Stomach (tissue), 9 donors: Measurements from ENCODE around the gene TBK1. TPM values are rescaled to one million over a fixed set of nuclear protein-coding genes. Genes with fewer than 3 reads are reported as not detected.
"Not testable (repeated sequence)": the region's sequence is repeated elsewhere in the genome, so short reads cannot be mapped to it uniquely, and the experiment has no call there.

Experiments used
- DNase-seq, 2 donors: peaks; one replicate each; pipeline versions ENCODE4 v3.0.0 to v3.0.0-alpha.2; 2013 to 2019
- H3K27ac ChIP-seq, 5 donors: fragments of 200-600 bp in 4 of 5; sonication (generic) in 4 of 5; one replicate each; pipeline ENCODE4 v1.5.1; 2013 to 2019; ENCODE audit warnings: mild to moderate bottlenecking in 1 of 5, moderate library complexity in 1 of 5
- H3K27me3 ChIP-seq, 3 donors: fragments of 200-600 bp; sonication (generic); one replicate each; pipeline ENCODE4 v1.5.1; 2017 to 2019; ENCODE audit warnings: mixed run types in 1 of 3
- H3K36me3 ChIP-seq, 4 donors: fragments of 200-600 bp; sonication (generic); 1 replicate in 3 of 4; 2 replicates in 1 of 4; pipeline ENCODE4 v1.5.1; 2016 to 2019
- H3K4me1 ChIP-seq, 4 donors: fragments of 200-600 bp; sonication (generic); one replicate each; pipeline ENCODE4 v1.5.1; 2016 to 2019
- H3K4me3 ChIP-seq, 4 donors: fragments of 200-600 bp; sonication (generic) in 3 of 4; one replicate each; pipeline ENCODE4 v1.5.1; 2016 to 2019; ENCODE audit warnings: mild to moderate bottlenecking in 1 of 4
- H3K9me3 ChIP-seq, 4 donors: fragments of 200-600 bp; sonication (generic); one replicate each; pipeline ENCODE4 v1.5.1; 2016 to 2019
- EP300 ChIP-seq: sonication (generic); formaldehyde crosslinking; IDR thresholded peaks from one replicate; pipeline ENCODE4 v1.6.1; 2017; ENCODE audit warnings: antibody characterized with exemption
- POLR2A ChIP-seq, 4 donors: fragments of 450-650 bp; IDR thresholded peaks; one replicate each; pipeline ENCODE4 v1.6.1; 2016; ENCODE audit warnings: antibody characterized with exemption in 4 of 4, control low read depth in 2 of 4, mild to moderate bottlenecking in 1 of 4, moderate library complexity in 1 of 4
- POLR2AphosphoS5 ChIP-seq, 3 donors: sonication (generic); formaldehyde crosslinking; IDR thresholded peaks; one replicate each; pipeline ENCODE4 v1.6.1; 2016; ENCODE audit warnings: antibody characterized with exemption in 3 of 3
- WGBS, 5 donors: extraction: QIAGEN DNeasy Blood & Tissue Kit in 3 of 5; methylation state at CpG; one replicate each; pipeline versions ENCODE4 v1.1.5 to v1.1.7; 2013 to 2018; 5-methylcytosine and 5-hydroxymethylcytosine counted together
- intact Hi-C: fragments of 100-400 bp; cut with DNase I; formaldehyde crosslinking; loops from one replicate; pipeline ENCODE4 v1.15.1; 2023; ENCODE audit warnings: low total_unique reads
- polyA plus RNA-seq, 3 donors: library from polyadenylated mRNA; stranded (reverse); fragments of 200-250 nt; gene quantifications; one replicate each; pipeline ENCODE4 v1.2.3, GENCODE V29; 2013
- total RNA-seq, 5 donors: library from RNA; depleted of rRNA; stranded (reverse); fragments of >200 nt; gene quantifications; one replicate each; pipeline versions ENCODE4 v1.1.0 to v1.2.3, GENCODE V29; 2014 to 2016
- TF ChIP-seq, protein P1 (sequence below), 7 experiments: fragments of 450-650 bp in 4 of 7; fragments of 200-600 bp in 3 of 7; sonication (generic) in 3 of 7; IDR thresholded peaks; one replicate each; pipeline ENCODE4 v1.5.1; 2016 to 2019; ENCODE audit warnings: antibody characterized with exemption in 7 of 7, control low read depth in 2 of 7, mild to moderate bottlenecking in 1 of 7
- donor health status: healthy with polysubstance abuse.
- donor health status: Bipolar disorder and iron deficiency.
- donor health status: healthy.

Gene TBK1
- total and polyA plus RNA-seq, 8 donors: 1.4 to 45.5 (median 12.4) TPM

DNA sequence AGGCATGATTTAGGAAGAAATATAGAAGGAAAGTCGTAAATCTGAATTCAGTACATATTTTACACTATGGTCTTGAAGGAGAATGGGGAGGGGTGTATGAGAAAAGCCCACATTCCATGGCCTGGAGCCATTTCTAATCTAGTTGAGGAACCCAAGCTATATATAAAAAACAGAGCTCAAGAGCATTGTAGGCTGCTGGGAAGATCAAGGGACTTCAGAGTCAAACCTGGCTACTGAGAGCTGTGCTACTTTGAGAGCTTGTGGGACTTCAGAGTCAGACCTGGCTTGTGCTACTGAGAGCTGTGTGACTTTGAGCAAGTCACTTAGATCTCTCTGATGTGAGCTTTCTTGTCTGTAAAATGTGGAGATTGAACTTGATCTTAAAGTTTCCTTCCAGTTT lies 58.7 kb downstream of the TBK1 start:
- Histone ChIP-seq H3K4me1 (no peaks in the 10 kb centered on the region), H3K27ac (no peak overlapping the region), H3K27me3 (no peaks in the 10 kb centered on the region), H3K9me3 (no peaks in the 10 kb centered on the region), H3K36me3 (no peaks in the 10 kb centered on the region), H3K4me3 (no peak overlapping the region)
- no peak for DNase-seq
- intact Hi-C loops: no loop called here
- WGBS, 5 donors: 84 to 96% (median 88%) methylated on average over 1 of the region's 1 CpG
- TF ChIP-seq EP300 (no peak), POLR2A (IDR thresholded peaks at IDR 0.05) (no peak), POLR2AphosphoS5 (IDR thresholded peaks at IDR 0.05) (no peak)
- TF ChIP-seq, protein P1, sequence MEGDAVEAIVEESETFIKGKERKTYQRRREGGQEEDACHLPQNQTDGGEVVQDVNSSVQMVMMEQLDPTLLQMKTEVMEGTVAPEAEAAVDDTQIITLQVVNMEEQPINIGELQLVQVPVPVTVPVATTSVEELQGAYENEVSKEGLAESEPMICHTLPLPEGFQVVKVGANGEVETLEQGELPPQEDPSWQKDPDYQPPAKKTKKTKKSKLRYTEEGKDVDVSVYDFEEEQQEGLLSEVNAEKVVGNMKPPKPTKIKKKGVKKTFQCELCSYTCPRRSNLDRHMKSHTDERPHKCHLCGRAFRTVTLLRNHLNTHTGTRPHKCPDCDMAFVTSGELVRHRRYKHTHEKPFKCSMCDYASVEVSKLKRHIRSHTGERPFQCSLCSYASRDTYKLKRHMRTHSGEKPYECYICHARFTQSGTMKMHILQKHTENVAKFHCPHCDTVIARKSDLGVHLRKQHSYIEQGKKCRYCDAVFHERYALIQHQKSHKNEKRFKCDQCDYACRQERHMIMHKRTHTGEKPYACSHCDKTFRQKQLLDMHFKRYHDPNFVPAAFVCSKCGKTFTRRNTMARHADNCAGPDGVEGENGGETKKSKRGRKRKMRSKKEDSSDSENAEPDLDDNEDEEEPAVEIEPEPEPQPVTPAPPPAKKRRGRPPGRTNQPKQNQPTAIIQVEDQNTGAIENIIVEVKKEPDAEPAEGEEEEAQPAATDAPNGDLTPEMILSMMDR (IDR thresholded peaks at IDR 0.05): no peak

DNA sequence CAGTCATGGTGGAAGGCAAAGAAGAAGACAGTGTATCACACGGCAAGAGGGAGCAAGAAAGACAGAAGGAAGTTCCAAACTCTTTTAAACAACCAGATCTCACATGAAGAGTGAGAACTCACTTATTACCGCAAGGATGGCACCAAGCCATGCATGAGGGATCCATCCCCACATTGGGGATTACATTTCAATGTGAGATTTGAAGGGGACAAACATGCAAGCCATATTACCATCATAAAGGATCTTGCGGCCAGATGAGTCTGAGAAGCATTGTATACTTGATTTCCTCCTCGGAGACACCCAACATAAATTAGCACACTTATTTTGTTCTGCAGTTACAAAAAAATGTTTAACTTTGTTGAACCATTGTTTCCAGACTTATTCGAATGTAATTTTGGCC lies 66.5 kb downstream of the TBK1 start:
- intact Hi-C loops: no loop called here
- Histone ChIP-seq H3K4me3 (no peak overlapping the region), H3K27ac (no peak overlapping the region), H3K36me3 (no peaks in the 10 kb centered on the region), H3K9me3 (no peaks in the 10 kb centered on the region), H3K4me1 (no peaks in the 10 kb centered on the region), H3K27me3 (no peaks in the 10 kb centered on the region)
- TF ChIP-seq POLR2AphosphoS5 (IDR thresholded peaks at IDR 0.05) (no peak), POLR2A (IDR thresholded peaks at IDR 0.05) (no peak), EP300 (no peak)
- TF ChIP-seq, protein P1 (IDR thresholded peaks at IDR 0.05): no peak
- 80 to 92% (median 83%) methylated on average over 5 of the region's 5 CpGs for WGBS, 5 donors
- DNase-seq: no peak

DNA sequence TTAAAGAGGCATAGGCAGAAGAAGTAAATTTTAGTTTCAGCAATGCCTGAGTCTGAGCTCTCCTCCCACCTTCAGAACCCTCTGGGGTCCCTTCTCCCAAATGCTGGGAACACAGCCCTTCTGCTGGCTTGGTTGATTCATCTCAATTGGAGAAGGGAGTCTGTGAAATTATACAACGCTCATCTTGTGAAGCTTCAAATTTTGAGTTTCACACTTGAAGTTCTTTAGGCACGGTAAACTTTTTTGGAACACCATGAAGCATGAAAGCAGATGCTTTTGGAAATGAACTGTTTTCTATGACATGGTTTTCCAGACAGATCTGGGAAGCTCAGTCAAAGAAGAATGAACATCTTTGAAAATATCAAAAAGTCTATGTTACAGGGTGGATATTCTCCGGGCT lies 69.9 kb downstream of the TBK1 start:
- Histone ChIP-seq H3K27me3 (no peaks in the 10 kb centered on the region), H3K4me1 (no peaks in the 10 kb centered on the region), H3K27ac (no peak overlapping the region), H3K9me3 (no peaks in the 10 kb centered on the region), H3K36me3 (no peaks in the 10 kb centered on the region), H3K4me3 (no peak overlapping the region)
- intact Hi-C loops: no loop called here
- 85 to 89% (median 86%) methylated on average over 3 of the region's 3 CpGs for WGBS, 5 donors
- no peak for DNase-seq
- TF ChIP-seq POLR2AphosphoS5 (IDR thresholded peaks at IDR 0.05) (no peak), POLR2A (IDR thresholded peaks at IDR 0.05) (no peak), EP300 (no peak)
- TF ChIP-seq, protein P1 (IDR thresholded peaks at IDR 0.05): no peak

DNA sequence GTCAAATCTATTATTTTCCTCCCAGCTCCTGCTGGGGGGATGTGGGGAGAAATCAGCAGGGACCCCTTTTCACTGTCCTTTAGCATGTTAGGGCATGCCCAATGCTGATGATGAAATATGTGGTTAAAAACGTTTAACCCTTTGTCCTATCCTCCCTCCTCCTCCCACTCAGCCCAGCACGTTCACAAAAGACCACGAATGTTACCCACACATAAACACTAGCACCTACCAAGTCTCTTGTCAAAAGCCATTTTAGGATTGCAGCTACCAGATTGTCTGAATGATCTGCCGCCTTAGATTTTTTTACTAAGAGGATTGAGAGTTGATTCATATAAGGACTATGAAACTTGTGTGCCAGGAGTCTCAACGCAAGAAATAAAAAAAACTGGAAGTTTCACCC lies 70.4 kb downstream of the TBK1 start:
- Histone ChIP-seq H3K27me3 (no peaks in the 10 kb centered on the region), H3K9me3 (no peaks in the 10 kb centered on the region), H3K36me3 (no peaks in the 10 kb centered on the region), H3K4me1 (no peaks in the 10 kb centered on the region), H3K4me3 (no peak overlapping the region), H3K27ac (no peak overlapping the region)
- no peak for DNase-seq
- no peak for TF ChIP-seq POLR2A (IDR thresholded peaks at IDR 0.05)
- TF ChIP-seq POLR2AphosphoS5 (IDR thresholded peaks at IDR 0.05): no peak
- no peak for TF ChIP-seq EP300
- 35 to 40% (median 36%) methylated on average over 5 of the region's 5 CpGs for WGBS, 5 donors
- intact Hi-C loops: no loop called here

DNA sequence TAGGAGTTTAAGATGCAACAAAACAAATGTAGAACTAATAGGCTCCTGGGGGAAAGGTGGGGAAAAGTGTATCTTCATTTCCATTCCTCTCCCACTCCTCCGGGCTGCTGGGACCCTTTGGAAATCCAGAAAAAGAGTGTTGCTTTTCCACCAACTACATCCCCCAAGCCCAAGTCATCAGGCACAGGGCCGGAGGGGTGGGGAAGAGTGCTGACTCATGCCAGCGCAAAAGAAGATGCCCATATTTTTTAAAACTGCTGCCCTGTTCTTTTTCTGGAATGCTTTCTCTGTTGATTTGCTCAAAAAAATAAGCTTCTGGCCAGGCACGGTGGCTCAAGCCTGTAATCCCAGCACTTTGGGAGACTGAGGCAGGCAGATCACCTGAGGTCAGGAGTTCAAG lies 70.9 kb downstream of the TBK1 start:
- intact Hi-C loops: no loop called here
- Histone ChIP-seq H3K4me1 (no peaks in the 10 kb centered on the region), H3K36me3 (no peaks in the 10 kb centered on the region), H3K27me3 (no peaks in the 10 kb centered on the region), H3K27ac (no peak overlapping the region), H3K4me3 (no peak overlapping the region), H3K9me3 (no peaks in the 10 kb centered on the region)
- WGBS, 5 donors: 73 to 81% (median 78%) methylated on average over 4 of the region's 4 CpGs
- TF ChIP-seq EP300 (no peak), POLR2A (IDR thresholded peaks at IDR 0.05) (no peak), POLR2AphosphoS5 (IDR thresholded peaks at IDR 0.05) (no peak)
- TF ChIP-seq, protein P1 (IDR thresholded peaks at IDR 0.05): no peak
- DNase-seq: no peak

DNA sequence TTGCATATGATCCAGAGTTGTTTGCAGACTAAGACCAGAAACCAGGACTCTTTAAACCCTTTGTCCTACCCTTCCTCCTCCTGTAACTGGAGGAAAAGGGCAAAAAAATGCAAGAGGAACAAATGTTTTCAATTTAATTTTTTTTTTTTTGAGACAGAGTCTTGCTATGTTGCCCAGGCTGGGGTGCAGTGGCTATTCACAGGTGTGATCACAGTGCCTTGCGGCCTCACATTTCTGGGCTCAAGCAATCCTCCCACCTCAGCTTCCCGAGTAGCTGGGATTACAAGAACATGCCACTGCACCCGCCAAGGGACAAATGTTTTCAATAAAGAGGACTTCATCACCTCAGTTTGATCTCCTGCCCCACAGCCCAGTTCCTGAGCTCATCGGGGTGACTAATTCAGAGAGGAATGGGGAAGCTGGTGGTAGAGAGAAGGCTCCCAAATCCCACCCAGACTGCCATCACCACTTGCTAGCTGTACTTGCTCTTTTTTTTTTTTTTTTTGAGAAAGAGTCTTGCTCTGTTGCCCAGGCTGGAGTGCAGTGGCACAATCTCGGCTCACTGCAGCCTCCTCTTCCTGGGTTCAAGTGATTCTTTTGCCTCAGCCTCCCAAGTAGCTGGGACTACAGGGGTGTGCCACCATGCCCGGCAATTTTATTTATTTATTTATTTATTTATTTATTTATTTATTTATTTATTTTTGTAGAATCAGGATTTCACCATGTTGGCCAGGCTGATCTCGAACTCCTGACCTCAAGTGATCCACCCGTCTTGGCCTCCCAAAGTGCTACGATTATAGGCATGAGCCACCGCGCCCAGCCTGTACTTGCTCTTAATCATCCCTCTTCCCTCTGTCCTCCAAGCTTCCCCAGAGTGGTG lies 71.9 kb downstream of the TBK1 start:
- intact Hi-C loops, H3K9me3 ChIP-seq, H3K27ac ChIP-seq, H3K4me1 ChIP-seq, H3K27me3 ChIP-seq, H3K36me3 ChIP-seq, H3K4me3 ChIP-seq, DNase-seq: not testable (repeated sequence)
- WGBS, 5 donors: 89 to 95% (median 95%) methylated on average over 11 of the region's 11 CpGs
